ENCODE results near the gene CYB561. TPM values are rescaled to one million over a fixed set of nuclear protein-coding genes. Genes with fewer than 3 reads are reported as not detected.
"Not testable (repeated sequence)": the region's sequence is repeated elsewhere in the genome, so short reads cannot be mapped to it uniquely, and the experiment has no call there.

CYB561 gene
- total RNA-seq, 1 donor from 2014 or later, result 21.7 TPM

GRCh38 chr17:63479495-63480184 is 33.5 kb upstream of the CYB561 start:
- DNase-seq, result no peak

- DNase-seq, result no peak
These were observed 32.8 kb upstream of the CYB561 start for GRCh38 chr17:63478814-63479494.

- DNase-seq, result no peak
These were observed 31.7 kb upstream of the CYB561 start for GRCh38 chr17:63477480-63478440.

GRCh38 chr17:63476854-63477479 is 30.9 kb upstream of the CYB561 start, which contains the start of gene ACE:
ACE (plus strand) TSS chr17:63477061; CDS start chr17:63477095, 34 bp downstream.
- DNase-seq, result no peak

GRCh38 chr17:63476459-63476853 is 30.4 kb upstream of the CYB561 start:
- no peak for DNase-seq

GRCh38 chr17:63475491-63476412 is 29.6 kb upstream of the CYB561 start:
- no peak for DNase-seq

GRCh38 chr17:63474586-63475460 is 28.7 kb upstream of the CYB561 start:
- DNase-seq, result no peak

- DNase-seq, result no peak
These were observed 28.1 kb upstream of the CYB561 start for GRCh38 chr17:63474174-63474573.

- DNase-seq, result not testable (repeated sequence)
These were observed 22.0 kb upstream of the CYB561 start for GRCh38 chr17:63468099-63468498.

- no peak for DNase-seq
These were observed 18.7 kb upstream of the CYB561 start for GRCh38 chr17:63464691-63465236.

- DNase-seq, result no peak
These were observed 17.7 kb upstream of the CYB561 start for GRCh38 chr17:63463771-63464170.

GRCh38 chr17:63460018-63460417 is 13.9 kb upstream of the CYB561 start:
- no peak for DNase-seq

GRCh38 chr17:63458478-63458877 is 12.4 kb upstream of the CYB561 start:
- no peak for DNase-seq

GRCh38 chr17:63455417-63455816 is 9.3 kb upstream of the CYB561 start:
- DNase-seq, result no peak

GRCh38 chr17:63454915-63455314 is 8.8 kb upstream of the CYB561 start:
- DNase-seq, result no peak

- not testable (repeated sequence) for DNase-seq
These were observed 8.3 kb upstream of the CYB561 start for GRCh38 chr17:63454357-63454756.

- DNase-seq, result no peak
These were observed 7.0 kb upstream of the CYB561 start for GRCh38 chr17:63452962-63453551.

GRCh38 chr17:63452046-63452961 is 6.2 kb upstream of the CYB561 start:
- no peak for DNase-seq
